ENCODE results near the gene TMCO2. TPM values are rescaled to one million over a fixed set of nuclear protein-coding genes. Genes with fewer than 3 reads are reported as not detected.

The TMCO2 gene
- total RNA-seq, 1 experiment from 2014 or later, result not detected

- DNase-seq (ENCODE audit: low spot score), result no peak
- in situ Hi-C loops (cut with HindIII; ENCODE audit: low sequenced_read_pairs), result no loop called here
Observed at GRCh38 chr1:40300249-40300567, 52.5 kb downstream of the TMCO2 start.

- in situ Hi-C loops (cut with HindIII; ENCODE audit: low sequenced_read_pairs), result no loop called here
Observed at GRCh38 chr1:40300651-40301050, 52.9 kb downstream of the TMCO2 start.

GRCh38 chr1:40301066-40301465, 53.3 kb downstream of the TMCO2 start:
- in situ Hi-C loops (cut with HindIII; ENCODE audit: low sequenced_read_pairs), result no loop called here
- no peak for DNase-seq (ENCODE audit: low spot score)

More at GRCh38 chr1:40300651-40301050, 52.9 kb downstream of the TMCO2 start:
- DNase-seq (ENCODE audit: low spot score), result no peak

Other genes with a start within 250 kb of the TMCO2 start
- gene CAP1, start 207.2 kb upstream of the TMCO2 start, total RNA-seq (2014; rRNA removed; shearing (Covaris generic)), result 135 and 183 TPM in 2 replicates
- gene PPT1, start 150.7 kb upstream of the TMCO2 start, total RNA-seq (2014; rRNA removed; shearing (Covaris generic)), result 181 and 227 TPM in 2 replicates
- gene RLF, start 86.5 kb upstream of the TMCO2 start, total RNA-seq (2014; rRNA removed; shearing (Covaris generic)), result 9.4 and 10.4 TPM in 2 replicates
- gene ZMPSTE24, start 10.3 kb downstream of the TMCO2 start, total RNA-seq (2014; rRNA removed; shearing (Covaris generic)), result 16.1 and 36.0 TPM in 2 replicates
- 4.0 and 6.4 TPM in 2 replicates for gene COL9A2, start 69.3 kb downstream of the TMCO2 start, total RNA-seq (2014; rRNA removed; shearing (Covaris generic))
- 15.0 and 21.9 TPM in 2 replicates for gene SMAP2, start 125.8 kb downstream of the TMCO2 start, total RNA-seq (2014; rRNA removed; shearing (Covaris generic))
- gene ZFP69B, start 202.5 kb downstream of the TMCO2 start, total RNA-seq (2014; rRNA removed; shearing (Covaris generic)), result 2.8 and 3.0 TPM in 2 replicates
- gene ZFP69, start 229.4 kb downstream of the TMCO2 start, total RNA-seq (2014; rRNA removed; shearing (Covaris generic)), result not detected in 2 replicates